Amniotic stem cell (primary cell): ENCODE results near the gene DEPDC7.
"Not testable (repeated sequence)": the region's sequence is repeated elsewhere in the genome, so short reads cannot be mapped to it uniquely, and the experiment has no call there.

Experiments
- DNase-seq: peaks from one replicate; lab custom pipeline; 2025; lab: John Stamatoyannopoulos, UW

Gene DEPDC7

DNA sequence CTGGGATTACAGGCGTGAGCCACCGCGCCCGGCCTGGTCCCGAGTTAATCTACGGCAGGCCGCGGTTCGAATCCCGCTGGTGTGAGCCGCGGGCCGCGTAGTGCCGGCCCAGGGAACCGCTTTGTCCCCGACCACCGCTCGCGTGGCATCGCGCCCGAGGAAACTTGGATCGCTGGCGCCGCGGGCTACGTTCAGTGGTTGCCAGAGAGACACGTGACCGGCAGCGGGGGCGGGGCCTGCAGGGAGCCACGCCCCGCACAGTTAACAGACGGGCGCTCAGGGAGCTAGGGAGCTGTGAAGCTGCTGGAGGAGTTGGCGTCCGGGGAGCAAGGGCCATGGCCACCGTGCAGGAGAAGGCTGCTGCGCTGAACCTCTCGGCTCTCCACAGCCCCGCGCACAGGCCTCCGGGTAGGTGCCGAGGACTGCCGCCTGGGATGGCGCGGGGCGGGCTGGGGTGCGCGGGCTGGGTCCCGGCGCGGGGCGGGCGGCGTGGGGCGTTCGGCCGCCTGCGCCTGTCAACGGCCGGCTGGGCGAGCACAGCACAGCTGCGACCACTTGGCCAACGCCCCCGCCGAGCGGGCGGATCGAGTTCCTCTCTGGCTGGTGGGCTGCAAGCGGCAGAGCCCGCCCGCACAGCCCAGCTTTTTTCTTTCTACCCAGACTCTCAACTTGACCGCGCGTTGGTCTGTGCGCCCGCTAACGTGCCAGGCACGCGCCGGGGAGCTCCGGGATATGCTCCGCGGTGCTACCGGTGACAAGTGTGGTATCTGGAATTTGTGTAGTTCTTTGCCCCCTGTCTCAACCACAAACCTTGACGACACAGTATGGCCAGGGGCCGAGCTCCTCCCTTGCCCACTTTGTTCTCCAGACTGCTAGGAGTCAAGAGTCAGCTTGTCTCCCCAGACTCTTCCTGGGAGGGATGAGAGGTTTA, at the start of gene DEPDC7:
Gene DEPDC7 (plus strand): TSS at position 258 of the 931 bp plus-strand sequence. CDS start 78 bp downstream, at position 336.
- peak; percentile 69 for DNase-seq

GRCh38 chr11:32968541-32968940, 47.1 kb upstream of the DEPDC7 start:
- no peak for DNase-seq

DNA sequence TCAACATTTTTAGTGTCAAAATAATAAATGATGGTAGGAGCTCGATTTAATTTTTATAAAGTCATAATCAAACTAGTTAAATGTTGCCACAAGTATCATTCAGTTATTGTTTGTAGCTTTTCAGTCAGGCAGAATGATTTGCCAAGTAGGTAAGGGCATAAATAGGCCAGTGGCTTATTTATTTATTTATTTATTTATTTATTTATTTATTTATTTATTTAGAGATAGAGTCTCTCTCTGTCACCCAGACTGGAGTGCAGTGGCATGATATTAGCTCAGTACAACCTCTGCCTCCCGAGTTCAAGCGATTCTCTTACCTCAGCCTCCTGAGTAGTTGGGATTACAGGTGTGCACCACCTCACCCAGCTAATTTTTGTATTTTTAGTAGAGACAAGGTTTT, 43.4 kb upstream of the DEPDC7 start:
- DNase-seq, result not testable (repeated sequence)

DNA sequence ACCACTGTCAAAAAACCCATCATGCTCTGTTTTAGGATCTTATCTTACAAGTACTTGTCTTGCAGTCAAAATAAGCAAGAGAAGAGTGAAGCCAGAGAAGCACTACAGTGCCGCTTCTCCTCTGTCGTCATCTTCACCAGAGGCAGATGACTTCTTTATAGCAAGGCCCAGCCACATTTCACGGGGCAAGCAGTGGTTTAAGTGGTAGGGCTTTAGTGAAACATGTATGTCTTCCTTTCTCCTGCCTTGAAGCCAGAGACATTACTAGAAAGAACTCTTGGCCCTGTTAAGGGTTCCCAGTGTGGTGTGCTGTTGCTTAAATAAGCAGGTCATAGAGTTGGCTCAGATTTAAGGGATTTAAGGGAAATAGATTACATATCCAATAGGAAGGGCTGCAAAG, 42.9 kb upstream of the DEPDC7 start:
- DNase-seq, result no peak

- DNase-seq, result no peak
These were observed 33.1 kb upstream of the DEPDC7 start for GRCh38 chr11:32982626-32983025.

DNA sequence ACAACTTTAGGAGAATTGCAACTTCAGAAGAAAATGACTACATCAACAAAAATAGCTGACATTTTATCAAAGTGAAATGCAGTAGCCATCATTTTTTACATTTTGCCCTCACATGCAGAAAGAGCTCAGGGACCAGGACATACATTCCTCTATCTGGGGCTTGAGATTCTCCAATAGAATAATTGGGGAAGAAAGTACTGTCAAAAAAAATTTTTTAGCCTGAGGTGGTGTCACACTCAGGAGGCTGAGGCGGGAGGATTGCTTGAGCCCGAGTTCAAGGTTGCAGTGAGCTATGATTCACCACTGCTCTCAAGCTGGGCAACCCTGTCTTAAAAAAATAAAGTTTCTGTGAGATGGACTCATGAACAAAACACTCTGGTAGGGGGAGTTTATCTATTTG, 32.2 kb upstream of the DEPDC7 start:
- no peak for DNase-seq

DNA sequence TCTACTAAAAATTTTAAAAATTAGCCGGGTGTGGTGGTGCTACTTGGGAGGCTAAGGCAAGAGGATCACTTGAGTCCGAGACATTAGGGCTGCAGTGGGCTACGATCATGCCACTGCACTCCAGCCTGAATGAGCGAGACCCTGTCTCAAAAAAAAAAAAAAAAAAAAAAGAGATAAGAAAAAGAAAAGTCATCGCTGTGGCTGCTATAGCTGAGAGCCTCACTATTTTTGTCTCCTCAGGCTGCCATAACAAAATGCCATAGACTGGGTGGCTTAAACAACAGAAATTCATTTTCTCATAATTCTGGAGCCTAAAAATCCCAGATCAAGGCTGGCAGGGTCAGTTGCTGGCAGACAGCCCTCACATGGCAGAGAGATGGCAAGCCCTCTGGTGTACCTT, 30.1 kb upstream of the DEPDC7 start:
- no peak for DNase-seq

DNA sequence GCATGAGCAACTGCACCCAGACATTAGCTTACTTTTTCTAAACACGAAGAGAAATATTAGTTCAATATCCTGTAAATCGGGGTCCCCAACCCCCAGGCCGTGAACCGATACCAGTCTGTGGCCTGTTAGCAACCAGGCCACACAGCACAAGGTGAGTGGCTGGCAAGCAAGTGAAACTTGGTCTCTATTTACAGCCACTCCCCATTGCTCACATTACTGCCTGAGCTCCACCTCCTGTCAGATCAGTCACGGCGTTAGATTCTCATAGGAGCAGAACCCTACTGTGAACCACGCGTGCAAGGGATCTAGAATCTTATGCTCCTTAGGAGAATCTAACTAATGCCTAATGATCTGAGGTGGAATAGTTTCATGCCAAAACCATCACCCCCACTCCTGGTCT, 27.8 kb upstream of the DEPDC7 start:
- no peak for DNase-seq

DNA sequence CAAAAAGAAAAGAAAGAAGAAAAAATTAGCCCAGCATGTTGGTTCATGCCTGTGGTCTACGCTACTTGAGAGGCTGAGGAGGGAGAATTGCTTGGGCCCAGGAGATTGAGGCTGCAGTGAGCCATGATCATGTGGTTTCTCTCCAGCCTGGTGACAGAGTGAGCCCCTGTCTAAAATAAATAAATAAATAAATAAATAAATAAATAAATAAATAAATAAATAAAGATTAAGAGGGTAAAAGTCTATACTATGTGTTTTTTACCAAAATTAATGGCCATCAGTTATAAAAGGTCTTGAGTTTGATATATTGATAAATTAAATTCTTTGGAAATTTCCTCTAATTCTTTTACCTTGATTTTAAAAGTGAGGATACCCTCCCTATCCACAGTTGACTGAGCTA, 25.2 kb upstream of the DEPDC7 start:
- DNase-seq, result no peak

- DNase-seq, result no peak
These were observed 24.3 kb upstream of the DEPDC7 start for GRCh38 chr11:32991427-32991826.

- DNase-seq, result no peak
These were observed 23.8 kb upstream of the DEPDC7 start for GRCh38 chr11:32991898-32992297.

DNA sequence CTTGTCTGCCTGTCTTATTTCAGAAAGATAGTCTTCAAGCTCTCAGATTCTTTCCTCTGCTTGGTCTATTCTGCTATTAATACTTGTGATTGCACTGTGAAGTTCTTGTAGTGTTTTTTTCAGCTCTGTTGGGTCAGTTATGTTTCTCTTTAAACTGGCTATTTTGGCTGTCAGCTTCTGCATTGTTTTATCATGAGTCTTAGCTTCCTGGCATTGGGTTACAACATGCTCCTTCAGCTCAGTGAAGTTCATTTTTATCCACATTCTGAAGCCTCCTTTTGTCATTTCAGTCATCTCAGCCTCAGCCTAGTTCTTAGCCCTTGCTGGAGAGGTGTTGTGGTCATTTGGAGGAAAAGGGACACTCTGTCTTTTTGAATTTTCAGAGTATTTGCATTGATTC, 15.5 kb upstream of the DEPDC7 start:
- DNase-seq, result peak; percentile 32

DNA sequence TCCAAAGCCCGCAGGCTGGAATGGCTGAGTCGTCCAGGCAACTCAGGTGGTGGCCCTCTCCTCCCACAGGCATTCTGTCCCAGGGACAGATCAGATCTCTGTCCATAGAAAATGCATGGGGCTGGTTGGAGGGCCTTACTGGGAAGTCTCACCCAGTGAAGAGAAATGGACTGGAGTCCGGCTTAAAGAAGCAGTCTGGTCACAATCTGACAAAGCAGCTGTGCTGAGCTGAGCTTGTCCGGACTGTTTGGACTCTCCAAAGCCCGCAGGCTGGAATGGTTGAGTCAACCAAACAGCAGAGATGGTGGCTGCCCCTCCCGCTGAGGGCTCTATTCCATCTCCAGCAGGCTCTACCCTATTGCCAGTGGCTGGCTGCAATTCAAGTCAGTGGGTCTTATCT, 14.4 kb upstream of the DEPDC7 start:
- no peak for DNase-seq

DNA sequence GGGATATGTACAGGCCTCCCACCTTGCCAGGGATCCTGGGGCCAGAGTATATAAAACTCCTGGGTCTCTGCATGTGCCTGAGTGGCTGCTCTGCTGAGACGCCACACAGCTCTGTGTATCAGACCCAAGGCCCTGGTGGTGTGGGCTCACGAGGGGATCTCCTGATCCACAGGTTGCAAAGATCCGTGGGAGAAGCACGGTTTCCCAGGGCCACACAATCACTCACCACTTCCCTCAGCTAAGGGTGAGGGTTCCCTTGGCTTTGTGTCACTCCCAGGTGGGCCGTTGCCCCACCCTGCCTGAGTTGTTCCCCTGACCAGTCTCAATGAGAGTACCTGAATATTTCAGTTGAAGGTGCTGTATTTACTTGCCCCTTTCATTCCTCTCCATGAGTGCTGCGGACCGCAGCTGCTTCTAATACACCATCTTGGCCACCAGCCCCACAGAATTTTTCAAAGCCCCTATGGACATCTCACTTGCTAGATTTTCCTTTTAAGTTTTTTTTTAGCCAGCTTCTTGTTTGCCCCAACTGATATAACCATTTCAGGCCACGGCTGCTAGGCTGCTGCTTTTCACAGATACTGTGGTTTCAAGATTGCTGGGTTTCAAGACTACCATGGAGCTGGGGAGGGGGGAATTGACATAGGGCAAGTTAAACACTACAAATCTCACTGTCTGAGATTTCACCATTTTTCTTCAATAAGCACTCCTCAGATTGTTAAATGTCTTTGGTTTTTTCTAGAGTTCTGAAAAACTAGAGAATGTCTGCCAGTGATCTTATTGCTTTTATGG, 13.7 kb upstream of the DEPDC7 start:
- no peak for DNase-seq

DNA sequence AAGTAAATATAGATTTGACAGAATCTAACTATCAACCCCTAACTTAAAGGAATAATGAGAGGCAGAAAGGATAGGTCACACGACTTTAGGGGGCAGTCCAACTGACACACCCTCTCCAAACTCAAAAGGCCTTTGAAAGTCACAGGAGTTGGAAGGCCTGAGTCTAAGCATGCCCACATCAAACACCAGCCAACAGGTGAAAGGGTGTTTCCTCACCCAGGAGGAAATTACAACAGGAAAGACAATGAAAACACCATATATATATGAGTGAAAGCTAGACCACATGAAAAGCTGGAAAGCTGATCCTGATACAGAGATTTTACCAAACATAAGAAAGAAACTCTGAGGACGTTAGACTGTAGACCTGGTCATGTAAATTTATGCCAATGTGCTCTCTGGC, 10.5 kb upstream of the DEPDC7 start:
- DNase-seq, result no peak

DNA sequence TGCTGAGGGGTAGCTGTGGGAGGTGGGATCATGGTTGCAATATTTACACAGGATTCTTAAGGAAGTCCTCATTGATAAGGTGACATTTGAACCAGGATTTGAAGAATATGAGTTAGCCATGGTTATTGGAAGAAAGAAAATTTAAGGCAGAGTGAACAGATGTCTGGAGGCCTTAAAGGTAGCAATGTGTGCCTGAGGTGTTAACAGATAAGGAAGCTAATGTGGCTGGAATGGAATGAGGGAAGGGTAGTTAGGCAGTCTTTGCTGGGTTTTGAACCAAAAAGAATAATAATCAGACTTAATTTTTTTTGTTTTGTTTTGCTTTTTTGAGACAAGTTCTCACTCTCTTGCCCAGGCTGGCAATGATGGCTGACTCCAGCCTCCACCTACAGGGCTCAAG, 9.7 kb upstream of the DEPDC7 start:
- DNase-seq, result no peak

- DNase-seq, result no peak
These were observed 1.9 kb upstream of the DEPDC7 start for GRCh38 chr11:33013755-33014154.

DNA sequence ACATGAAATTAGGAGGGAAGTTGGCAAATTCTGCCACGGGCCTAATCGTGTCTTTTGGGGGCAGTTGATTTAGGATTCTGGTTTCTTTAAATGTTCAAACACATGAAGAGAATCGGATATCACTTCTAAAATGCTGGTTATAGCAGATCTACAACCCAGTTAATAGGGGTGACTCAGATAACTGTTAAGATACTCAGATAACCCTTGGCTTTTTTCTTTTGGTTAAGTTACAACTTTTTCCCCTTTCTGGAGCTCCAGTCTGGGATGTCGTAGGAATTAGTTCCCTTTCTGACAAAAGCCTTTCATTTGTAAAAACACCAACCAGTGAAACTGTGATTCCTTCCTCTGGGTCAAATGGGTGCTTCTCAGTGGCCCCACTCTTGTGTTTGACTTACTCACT, 976 bp downstream of the DEPDC7 start:
- no peak for DNase-seq

GRCh38 chr11:33017478-33017877, 1.8 kb downstream of the DEPDC7 start:
- DNase-seq, result no peak

GRCh38 chr11:33017965-33018364, 2.3 kb downstream of the DEPDC7 start:
- DNase-seq, result no peak

GRCh38 chr11:33018840-33019239, 3.2 kb downstream of the DEPDC7 start:
- no peak for DNase-seq

GRCh38 chr11:33021501-33021900, 5.8 kb downstream of the DEPDC7 start:
- no peak for DNase-seq

DNA sequence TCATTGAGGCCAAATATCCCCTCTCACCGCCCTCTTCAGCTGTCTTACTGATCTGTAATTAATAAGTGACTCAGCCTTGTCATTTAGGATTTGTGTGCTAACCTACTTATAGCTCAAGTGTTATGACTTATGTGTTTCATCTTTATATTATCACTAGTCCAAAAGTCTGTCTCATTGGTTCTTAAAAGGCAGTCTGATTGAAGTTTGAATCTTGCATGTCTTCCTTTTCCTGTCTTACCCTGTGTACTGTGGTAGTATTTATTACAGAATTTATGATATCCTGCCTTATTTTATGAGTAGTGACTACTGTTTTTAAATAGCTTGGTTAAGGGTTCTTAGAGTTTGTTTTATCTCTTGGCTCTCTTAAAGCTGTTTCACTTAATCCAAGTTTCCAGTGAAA, 6.3 kb downstream of the DEPDC7 start:
- no peak for DNase-seq
